Activated CD8-positive, alpha-beta T cell treated with anti-CD3 and anti-CD28 coated beads, Interleukin-2, amount 10 ng/mL, durations not matched to agents 7 days and 5 days (primary cell): ENCODE data around the gene TRAF3IP3. TPM values are rescaled to one million over a fixed set of nuclear protein-coding genes. Genes with fewer than 3 reads are reported as not detected.

Experiments used
- ATAC-seq: fragments of 150-1000 bp; cut with Tn5 transposase; one replicate; pipeline ENCODE4 v1.10.0; 2021; ENCODE audit warnings: moderate library complexity
- CTCF ChIA-PET: fragments of 350-600 bp; sonication (Branson Sonifier 250); formaldehyde crosslinking; loops from one replicate; lab custom pipeline; 2021; ENCODE audit warnings: antibody characterized with exemption; lab: Charles Lee
- POLR2A ChIA-PET: fragments of 350-600 bp; sonication (Branson Sonifier 250); formaldehyde crosslinking; loops from one replicate; lab custom pipeline; 2021; ENCODE audit warnings: antibody characterized with exemption; lab: Charles Lee
- DNase-seq: peaks from one replicate; pipeline ENCODE4 v3.0.0-alpha.2; 2020
- H3K27ac Mint-ChIP-seq: one replicate; pipeline ENCODE4 v1.8.0; 2021; ENCODE audit warnings: mild to moderate bottlenecking, mixed read lengths
- H3K27me3 Mint-ChIP-seq: one replicate; pipeline ENCODE4 v1.8.0; 2021; ENCODE audit warnings: low read depth, mixed read lengths
- H3K36me3 Mint-ChIP-seq: one replicate; pipeline ENCODE4 v1.8.0; 2021; ENCODE audit warnings: low read depth, mixed read lengths
- H3K4me1 Mint-ChIP-seq: one replicate; pipeline ENCODE4 v1.8.0; 2021; ENCODE audit warnings: low read depth, mixed read lengths
- H3K4me3 Mint-ChIP-seq: one replicate; pipeline ENCODE4 v1.8.0; 2021; ENCODE audit warnings: mild to moderate bottlenecking, mixed read lengths
- H3K9me3 Mint-ChIP-seq: one replicate; pipeline ENCODE4 v1.8.0; 2022; ENCODE audit warnings: mixed read lengths; ENCODE audit not compliant: insufficient read depth
- total RNA-seq, 2 experiments: library from RNA; stranded (reverse); gene quantifications; one replicate each; pipeline ENCODE4 v1.2.3, GENCODE V29; 2021

The TRAF3IP3 gene
- total RNA-seq, result 100 to 1,000 TPM; 319 to 322 TPM

DNA sequence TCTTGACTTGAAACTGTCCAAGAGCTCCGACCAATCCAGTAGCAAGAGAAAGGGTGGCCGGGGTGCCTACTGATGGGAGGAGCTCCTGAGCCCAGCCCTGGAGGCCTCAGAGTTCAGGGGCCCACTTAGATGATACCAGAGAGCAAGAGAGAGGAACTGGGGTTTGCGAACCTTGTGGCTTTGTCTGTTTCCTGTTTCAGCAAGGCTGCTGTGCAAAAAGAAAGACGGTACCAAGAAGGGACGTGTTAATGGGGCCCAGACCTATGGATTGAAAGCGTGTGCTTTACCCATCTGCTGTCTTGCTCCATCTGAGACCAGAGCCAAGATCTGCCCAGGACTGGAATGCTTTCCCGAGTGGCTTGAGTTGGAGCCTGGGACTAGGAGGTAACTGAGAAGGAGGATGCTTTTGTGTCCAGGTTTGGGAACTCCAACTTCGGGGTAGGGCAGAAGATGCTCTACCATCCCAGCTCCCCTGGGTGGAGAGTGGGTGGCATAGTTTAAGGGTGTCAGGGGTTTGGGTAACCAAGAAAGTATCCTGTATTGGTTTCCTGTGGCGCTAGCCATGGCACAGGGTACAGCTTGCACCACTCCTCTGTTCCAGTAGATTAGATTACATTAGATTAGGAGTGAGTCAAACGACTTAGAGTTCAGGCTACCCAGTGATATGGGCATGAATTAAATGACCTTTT, at the start of gene TRAF3IP3:
TSS of gene TRAF3IP3 (plus strand) at position 128 of the 689 bp plus-strand sequence. CDS start 3,987 bp downstream, outside the sequence.
- peak; percentile 86 for ATAC-seq
- no peaks in the 10 kb centered on the region for H3K9me3 Mint-ChIP-seq
- H3K27me3 Mint-ChIP-seq, result no peaks in the 10 kb centered on the region
- H3K4me3 Mint-ChIP-seq, result peak within 1 kb of the TSS; percentile 93
- DNase-seq, result peak; percentile 92
- peaks cover 52% of the 10 kb centered on the region for H3K36me3 Mint-ChIP-seq
- POLR2A ChIA-PET, result interaction anchor here (0.7 to 9.7 kb wide), 7 partner anchors 11 to 83 kb away, joined by 3 to 241 read pairs (median 5); no protein-coding TSS in a partner anchor
- CTCF ChIA-PET, result interaction anchor here (1.0 to 15.3 kb wide), 11 partner anchors 2 to 189 kb away, joined by 3 to 336 read pairs (median 5); partner anchors contain the start of genes C1orf74 and TRAF3IP3
- H3K4me1 Mint-ChIP-seq, result peaks cover 73% of the 10 kb centered on the region
- peak within 1 kb of the TSS; percentile 97 for H3K27ac Mint-ChIP-seq

GRCh38 chr1:209706622-209707021, 49.2 kb upstream of the TRAF3IP3 start:
- Mint-ChIP-seq H3K9me3 (no peaks in the 10 kb centered on the region), H3K36me3 (no peaks in the 10 kb centered on the region), H3K27ac (no peak overlapping the region), H3K4me3 (no peak overlapping the region), H3K27me3 (no peaks in the 10 kb centered on the region), H3K4me1 (peaks cover 7% of the 10 kb centered on the region)
- DNase-seq (no peak), ATAC-seq (no peak)
- POLR2A ChIA-PET, result interaction anchor here (0.6 kb wide), 1 partner anchor 22 kb away, joined by 3 read pairs; no protein-coding TSS in a partner anchor
- CTCF ChIA-PET, result interaction anchor here (2.6 kb wide), 1 partner anchor 14 kb away, joined by 12 read pairs; no protein-coding TSS in a partner anchor

- H3K4me3 Mint-ChIP-seq, result no peak overlapping the region
- CTCF ChIA-PET, result interaction anchor here (2.6 kb wide), 1 partner anchor 14 kb away, joined by 12 read pairs; no protein-coding TSS in a partner anchor
- DNase-seq (no peak), ATAC-seq (no peak)
- no peaks in the 10 kb centered on the region for H3K9me3 Mint-ChIP-seq
- H3K27ac Mint-ChIP-seq, result no peak overlapping the region
- H3K27me3 Mint-ChIP-seq, result no peaks in the 10 kb centered on the region
- peaks cover 7% of the 10 kb centered on the region for H3K4me1 Mint-ChIP-seq
- no peaks in the 10 kb centered on the region for H3K36me3 Mint-ChIP-seq
- POLR2A ChIA-PET, result interaction anchor here (0.6 kb wide), 1 partner anchor 22 kb away, joined by 3 read pairs; no protein-coding TSS in a partner anchor
Measured at GRCh38 chr1:209707308-209707707, 48.5 kb upstream of the TRAF3IP3 start.

DNA sequence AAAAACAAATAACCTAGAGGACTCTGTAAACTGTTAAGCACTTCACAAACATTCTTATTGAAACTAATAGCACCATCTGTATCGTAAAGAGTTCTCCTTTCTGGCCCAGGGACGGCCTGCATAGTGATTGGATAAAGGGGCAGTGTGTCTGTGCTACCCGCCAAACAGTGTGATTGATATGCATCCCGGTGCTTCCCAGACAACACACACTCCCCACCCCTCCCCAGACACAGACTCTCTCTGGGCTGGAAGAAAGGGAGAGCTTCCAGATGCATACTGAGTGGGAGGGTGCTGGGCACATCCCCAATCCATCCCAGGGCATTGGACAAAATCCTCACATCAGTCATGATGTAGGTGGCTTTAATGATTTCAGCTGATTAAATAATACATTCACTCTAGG, 47.6 kb upstream of the TRAF3IP3 start:
- H3K9me3 Mint-ChIP-seq, result no peaks in the 10 kb centered on the region

GRCh38 chr1:209710093-209710492, 45.8 kb upstream of the TRAF3IP3 start:
- H3K27ac Mint-ChIP-seq, result no peak overlapping the region
- ATAC-seq, result no peak
- CTCF ChIA-PET, result no interaction called here
- no peak for DNase-seq
- no peaks in the 10 kb centered on the region for H3K9me3 Mint-ChIP-seq
- H3K4me1 Mint-ChIP-seq, result peaks cover 4% of the 10 kb centered on the region
- POLR2A ChIA-PET, result no interaction called here
- H3K27me3 Mint-ChIP-seq, result no peaks in the 10 kb centered on the region
- H3K4me3 Mint-ChIP-seq, result no peak overlapping the region
- H3K36me3 Mint-ChIP-seq, result no peaks in the 10 kb centered on the region

More for the DNA sequence above, 47.6 kb upstream of the TRAF3IP3 start:
- Mint-ChIP-seq H3K27ac (no peak overlapping the region), H3K4me3 (no peak overlapping the region), H3K4me1 (peaks cover 7% of the 10 kb centered on the region), H3K27me3 (no peaks in the 10 kb centered on the region), H3K36me3 (no peaks in the 10 kb centered on the region)
- ChIA-PET POLR2A (interaction anchor here (0.6 kb wide), 1 partner anchor 51 kb away, joined by 3 read pairs; no protein-coding TSS in a partner anchor), CTCF (interaction anchor here (1.6 to 2.6 kb wide), 2 partner anchors 15 to 41 kb away, joined by 5 to 12 read pairs; no protein-coding TSS in a partner anchor)
- DNase-seq (no peak), ATAC-seq (no peak)

DNA sequence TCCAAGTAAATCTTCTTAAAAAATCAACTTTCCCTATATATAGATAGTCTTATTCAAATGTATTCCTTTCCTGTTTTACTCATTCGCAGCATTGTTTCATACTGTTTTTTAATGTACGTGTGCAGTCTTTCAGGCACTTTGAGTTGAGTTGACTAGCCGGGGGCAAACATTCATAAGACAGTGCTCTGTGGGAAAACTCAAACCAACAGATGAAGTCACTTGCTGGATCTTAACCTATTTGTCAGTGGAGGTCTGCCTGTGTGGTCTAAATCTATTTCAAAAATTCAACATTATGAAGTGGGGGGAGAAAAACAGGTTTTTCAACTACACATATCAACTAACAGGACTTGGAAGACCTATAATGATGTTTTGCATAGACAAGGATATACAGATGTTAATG, 45.0 kb upstream of the TRAF3IP3 start:
- H3K36me3 Mint-ChIP-seq, result no peaks in the 10 kb centered on the region
- H3K27ac Mint-ChIP-seq, result no peak overlapping the region
- CTCF ChIA-PET, result no interaction called here
- H3K4me1 Mint-ChIP-seq, result peaks cover 4% of the 10 kb centered on the region
- DNase-seq, result no peak
- H3K9me3 Mint-ChIP-seq, result no peaks in the 10 kb centered on the region
- no peak for ATAC-seq
- POLR2A ChIA-PET, result no interaction called here
- no peak overlapping the region for H3K4me3 Mint-ChIP-seq
- H3K27me3 Mint-ChIP-seq, result no peaks in the 10 kb centered on the region

GRCh38 chr1:209714338-209714737, 41.5 kb upstream of the TRAF3IP3 start:
- H3K27ac Mint-ChIP-seq, result no peak overlapping the region
- DNase-seq, result no peak
- no peak for ATAC-seq
- CTCF ChIA-PET, result no interaction called here
- POLR2A ChIA-PET, result interaction anchor here (0.6 kb wide), 1 partner anchor 16 kb away, joined by 3 read pairs; no protein-coding TSS in a partner anchor
- H3K9me3 Mint-ChIP-seq, result no peaks in the 10 kb centered on the region
- H3K36me3 Mint-ChIP-seq, result no peaks in the 10 kb centered on the region
- H3K27me3 Mint-ChIP-seq, result no peaks in the 10 kb centered on the region
- H3K4me1 Mint-ChIP-seq, result peaks cover 6% of the 10 kb centered on the region
- no peak overlapping the region for H3K4me3 Mint-ChIP-seq

GRCh38 chr1:209715314-209715713, 40.5 kb upstream of the TRAF3IP3 start:
- no peaks in the 10 kb centered on the region for H3K27me3 Mint-ChIP-seq

GRCh38 chr1:209717818-209718217, 38.0 kb upstream of the TRAF3IP3 start:
- DNase-seq (no peak), ATAC-seq (no peak)
- Mint-ChIP-seq H3K4me1 (peaks cover 2% of the 10 kb centered on the region), H3K9me3 (no peaks in the 10 kb centered on the region), H3K27ac (no peak overlapping the region), H3K27me3 (no peaks in the 10 kb centered on the region), H3K4me3 (no peak overlapping the region), H3K36me3 (no peaks in the 10 kb centered on the region)
- ChIA-PET CTCF (no interaction called here), POLR2A (no interaction called here)

More at GRCh38 chr1:209715314-209715713, 40.5 kb upstream of the TRAF3IP3 start:
- Mint-ChIP-seq H3K9me3 (no peaks in the 10 kb centered on the region), H3K36me3 (no peaks in the 10 kb centered on the region), H3K4me1 (peaks cover 3% of the 10 kb centered on the region), H3K4me3 (no peak overlapping the region), H3K27ac (no peak overlapping the region)
- ATAC-seq (no peak), DNase-seq (no peak)
- CTCF ChIA-PET, result no interaction called here
- POLR2A ChIA-PET, result no interaction called here

DNA sequence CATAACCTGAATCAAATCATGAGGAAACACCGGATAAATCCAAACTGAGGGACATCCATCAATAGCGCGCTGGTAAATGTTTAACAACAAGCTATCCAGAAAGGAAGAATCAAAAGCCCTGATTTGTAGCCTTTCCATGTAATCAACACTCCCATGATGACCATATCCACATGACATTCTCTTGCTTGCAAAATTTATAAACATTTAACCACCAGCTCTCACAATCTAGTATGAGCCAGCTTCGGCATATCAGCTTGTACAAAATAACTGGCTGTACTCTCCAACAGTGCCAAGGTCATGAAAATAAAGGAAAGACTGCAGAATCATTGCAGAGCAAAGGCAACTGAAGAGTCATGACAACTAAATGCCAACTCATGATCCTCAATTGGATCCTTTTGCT, 35.5 kb upstream of the TRAF3IP3 start:
- no peak overlapping the region for H3K27ac Mint-ChIP-seq
- CTCF ChIA-PET, result no interaction called here

DNA sequence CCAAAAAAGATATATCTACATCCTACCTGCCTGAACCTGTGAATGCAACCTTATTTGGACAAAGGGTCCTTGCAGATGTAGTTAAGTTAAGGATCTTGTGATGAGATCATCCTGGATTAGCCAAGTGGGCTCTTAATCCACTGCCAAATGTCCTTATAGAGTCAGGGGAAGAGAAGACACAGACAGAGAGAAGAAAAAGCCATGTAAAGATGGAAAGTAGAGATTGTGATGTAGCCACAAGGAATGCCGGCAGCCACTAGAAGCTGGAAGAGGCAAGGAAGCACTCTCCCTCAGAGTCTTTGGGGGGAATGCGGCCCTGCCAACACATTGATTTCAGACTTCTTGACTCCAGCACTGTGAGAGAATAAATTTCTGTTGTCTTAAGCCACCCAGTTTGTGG, 35.0 kb upstream of the TRAF3IP3 start:
- POLR2A ChIA-PET, result no interaction called here

More for the DNA sequence above, 35.5 kb upstream of the TRAF3IP3 start:
- Mint-ChIP-seq H3K9me3 (no peaks in the 10 kb centered on the region), H3K36me3 (no peaks in the 10 kb centered on the region), H3K4me3 (no peak overlapping the region), H3K4me1 (peaks cover 12% of the 10 kb centered on the region), H3K27me3 (no peaks in the 10 kb centered on the region)
- POLR2A ChIA-PET, result no interaction called here
- no peak for ATAC-seq
- DNase-seq, result no peak

GRCh38 chr1:209721323-209721722, 34.5 kb upstream of the TRAF3IP3 start:
- ATAC-seq (no peak), DNase-seq (no peak)
- Mint-ChIP-seq H3K27me3 (no peaks in the 10 kb centered on the region), H3K36me3 (no peaks in the 10 kb centered on the region), H3K27ac (no peak overlapping the region), H3K4me1 (peaks cover 12% of the 10 kb centered on the region), H3K4me3 (no peak overlapping the region), H3K9me3 (no peaks in the 10 kb centered on the region)
- ChIA-PET POLR2A (no interaction called here), CTCF (interaction anchor here (0.8 to 1.0 kb wide), 3 partner anchors 27 to 79 kb away, joined by 3 to 4 read pairs (median 3); no protein-coding TSS in a partner anchor)

More for the DNA sequence above, 35.0 kb upstream of the TRAF3IP3 start:
- no peak overlapping the region for H3K4me3 Mint-ChIP-seq
- H3K9me3 Mint-ChIP-seq, result no peaks in the 10 kb centered on the region
- H3K36me3 Mint-ChIP-seq, result no peaks in the 10 kb centered on the region
- H3K4me1 Mint-ChIP-seq, result peaks cover 14% of the 10 kb centered on the region
- H3K27ac Mint-ChIP-seq, result no peak overlapping the region
- CTCF ChIA-PET, result interaction anchor here (0.8 to 1.0 kb wide), 3 partner anchors 27 to 79 kb away, joined by 3 to 4 read pairs (median 3); no protein-coding TSS in a partner anchor
- H3K27me3 Mint-ChIP-seq, result no peaks in the 10 kb centered on the region
- ATAC-seq, result no peak
- no peak for DNase-seq
